Measurements from ENCODE around the gene MEIS1.
A peak's percentile ranks its signal among the peaks of the same experiment; 100 is the strongest.

The MEIS1 gene

GRCh38 chr2:66439812-66440542 lies 5.1 kb downstream of the MEIS1 start:
- peaks cover 21% of the 10 kb centered on the region for H3K36me3 ChIP-seq (ENCODE audit: insufficient read depth, low read length)
- H3K27me3 ChIP-seq (ENCODE audit: control insufficient read depth, insufficient read depth, low read length): no peaks in the 10 kb centered on the region
- H3K9me3 ChIP-seq (replicated peaks; ENCODE audit: low read length): no peaks in the 10 kb centered on the region
- H3K4me2 ChIP-seq (ENCODE audit: low read length): peak overlapping the region; percentile 96
- peak overlapping the region; percentile 79 for H3K4me3 ChIP-seq (ENCODE audit: low read length)
- H3K4me1 ChIP-seq (ENCODE audit: control insufficient read depth, insufficient read depth, low read length): peaks cover 5% of the 10 kb centered on the region
- H3K9ac ChIP-seq (ENCODE audit: low read depth, low read length): peak overlapping the region; percentile 94

- Histone ChIP-seq H3K4me1 (ENCODE audit: control insufficient read depth, insufficient read depth, low read length) (peaks cover 5% of the 10 kb centered on the region), H3K36me3 (ENCODE audit: insufficient read depth, low read length) (peaks cover 22% of the 10 kb centered on the region), H3K4me3 (ENCODE audit: low read length) (peak overlapping the region; percentile 79), H3K9ac (ENCODE audit: low read depth, low read length) (peak overlapping the region; percentile 94), H3K9me3 (replicated peaks; ENCODE audit: low read length) (no peaks in the 10 kb centered on the region), H3K27me3 (ENCODE audit: control insufficient read depth, insufficient read depth, low read length) (no peaks in the 10 kb centered on the region), H3K4me2 (ENCODE audit: low read length) (peak overlapping the region; percentile 96)
These were observed 6.0 kb downstream of the MEIS1 start for GRCh38 chr2:66440708-66441497.

GRCh38 chr2:66441581-66442320 lies 6.8 kb downstream of the MEIS1 start:
- H3K4me2 ChIP-seq (ENCODE audit: low read length): no peak overlapping the region
- H3K9ac ChIP-seq (ENCODE audit: low read depth, low read length): no peak overlapping the region
- no peak overlapping the region for H3K4me3 ChIP-seq (ENCODE audit: low read length)
- H3K27me3 ChIP-seq (ENCODE audit: control insufficient read depth, insufficient read depth, low read length): no peaks in the 10 kb centered on the region
- H3K9me3 ChIP-seq (replicated peaks; ENCODE audit: low read length): no peaks in the 10 kb centered on the region
- peaks cover 22% of the 10 kb centered on the region for H3K36me3 ChIP-seq (ENCODE audit: insufficient read depth, low read length)
- peaks cover 5% of the 10 kb centered on the region for H3K4me1 ChIP-seq (ENCODE audit: control insufficient read depth, insufficient read depth, low read length)

GRCh38 chr2:66442516-66443185 lies 7.7 kb downstream of the MEIS1 start:
- H3K4me2 ChIP-seq (ENCODE audit: low read length): no peak overlapping the region
- H3K9ac ChIP-seq (ENCODE audit: low read depth, low read length): no peak overlapping the region
- no peak overlapping the region for H3K4me3 ChIP-seq (ENCODE audit: low read length)
- H3K9me3 ChIP-seq (replicated peaks; ENCODE audit: low read length): no peaks in the 10 kb centered on the region
- H3K27me3 ChIP-seq (ENCODE audit: control insufficient read depth, insufficient read depth, low read length): no peaks in the 10 kb centered on the region
- peaks cover 5% of the 10 kb centered on the region for H3K4me1 ChIP-seq (ENCODE audit: control insufficient read depth, insufficient read depth, low read length)
- H3K36me3 ChIP-seq (ENCODE audit: insufficient read depth, low read length): peaks cover 22% of the 10 kb centered on the region

DNA sequence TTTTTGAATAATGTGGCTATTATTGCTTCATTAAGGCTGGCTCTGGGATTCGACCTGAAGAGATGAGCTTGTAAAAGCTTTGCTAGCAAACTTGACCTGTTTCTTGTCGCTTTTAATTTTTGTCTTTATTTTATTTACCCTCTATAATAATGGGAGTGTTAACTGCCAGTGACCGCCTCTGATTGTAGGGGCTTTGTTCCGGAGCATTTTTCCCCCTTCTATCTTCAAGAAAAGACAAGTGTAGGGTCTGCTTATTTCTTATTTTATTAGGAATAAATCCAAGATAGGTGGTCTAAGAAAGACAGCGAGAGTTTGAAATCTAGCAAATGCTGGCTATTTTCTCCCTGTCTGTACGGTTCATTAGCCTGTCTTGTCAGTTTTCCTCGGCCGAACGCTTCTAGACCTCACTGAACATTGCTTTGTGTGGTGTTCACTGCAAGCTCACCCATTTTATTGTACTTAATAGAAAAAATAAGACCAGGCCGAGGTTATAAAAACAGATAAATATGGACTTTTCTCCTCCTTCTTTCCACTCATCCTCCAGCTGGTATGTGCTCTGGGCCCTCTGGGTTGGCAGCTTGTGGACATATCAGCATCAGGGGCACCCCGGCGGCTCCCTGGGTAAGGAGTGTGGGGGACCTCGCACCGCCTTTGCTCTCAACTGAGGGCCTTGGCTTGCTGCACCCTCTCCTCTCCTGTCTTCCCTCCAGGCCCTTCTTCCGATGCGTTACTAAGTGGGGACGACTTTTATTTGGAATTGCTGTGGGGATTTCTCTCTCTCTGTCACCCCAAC lies 8.5 kb downstream of the MEIS1 start:
- Histone ChIP-seq H3K4me3 (ENCODE audit: low read length) (no peak overlapping the region), H3K36me3 (ENCODE audit: insufficient read depth, low read length) (peaks cover 22% of the 10 kb centered on the region), H3K4me2 (ENCODE audit: low read length) (no peak overlapping the region)

GRCh38 chr2:66443979-66444861 lies 9.3 kb downstream of the MEIS1 start:
- no peaks in the 10 kb centered on the region for H3K9me3 ChIP-seq (replicated peaks; ENCODE audit: low read length)
- no peak overlapping the region for H3K4me2 ChIP-seq (ENCODE audit: low read length)
- H3K36me3 ChIP-seq (ENCODE audit: insufficient read depth, low read length): peaks cover 22% of the 10 kb centered on the region
- no peak overlapping the region for H3K4me3 ChIP-seq (ENCODE audit: low read length)
- H3K4me1 ChIP-seq (ENCODE audit: control insufficient read depth, insufficient read depth, low read length): peaks cover 5% of the 10 kb centered on the region
- H3K9ac ChIP-seq (ENCODE audit: low read depth, low read length): no peak overlapping the region
- no peaks in the 10 kb centered on the region for H3K27me3 ChIP-seq (ENCODE audit: control insufficient read depth, insufficient read depth, low read length)

More for the DNA sequence above, 8.5 kb downstream of the MEIS1 start:
- Histone ChIP-seq H3K9ac (ENCODE audit: low read depth, low read length) (no peak overlapping the region), H3K9me3 (replicated peaks; ENCODE audit: low read length) (no peaks in the 10 kb centered on the region), H3K27me3 (ENCODE audit: control insufficient read depth, insufficient read depth, low read length) (no peaks in the 10 kb centered on the region), H3K4me1 (ENCODE audit: control insufficient read depth, insufficient read depth, low read length) (peaks cover 5% of the 10 kb centered on the region)

DNA sequence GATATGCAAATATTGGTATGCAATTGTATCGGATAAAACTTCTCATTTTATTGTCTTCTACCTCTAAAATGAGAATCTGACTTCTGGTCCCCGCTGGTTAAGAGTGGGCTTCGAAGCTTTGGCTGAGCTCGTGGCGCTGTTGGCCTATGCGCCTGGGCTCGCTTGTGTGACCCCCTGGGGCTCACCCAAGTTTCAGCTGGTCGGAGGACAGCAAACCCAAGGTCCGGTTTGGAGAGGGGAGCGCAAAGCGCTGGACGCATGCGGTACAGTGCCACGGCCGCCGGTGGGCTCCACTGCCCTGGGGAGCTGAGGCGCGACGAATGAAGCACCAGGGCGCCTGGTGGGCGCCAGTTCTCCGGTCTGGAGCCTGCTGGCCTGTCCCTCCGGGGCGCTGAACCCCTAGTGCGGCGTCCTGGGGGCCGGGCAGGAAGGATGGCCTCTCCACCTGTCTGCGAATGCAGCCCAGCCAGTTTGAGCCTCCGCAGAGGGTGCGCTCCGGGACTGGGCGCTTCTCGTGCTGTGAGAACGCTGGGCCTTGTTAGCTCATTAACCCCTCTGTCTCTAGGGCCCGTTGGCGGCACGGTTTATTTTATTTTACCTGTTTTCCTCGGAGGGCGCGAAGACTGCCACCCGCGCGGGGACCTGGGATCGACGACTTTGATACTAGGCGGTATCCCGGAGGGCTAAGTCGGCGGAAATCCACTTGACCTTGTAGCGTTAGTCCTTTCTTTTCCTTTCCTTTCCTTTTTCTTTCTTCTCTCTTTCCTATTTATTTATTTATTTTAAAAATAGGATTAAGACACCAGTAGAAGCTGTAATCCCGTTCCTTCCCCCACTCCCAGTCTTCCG lies 10.4 kb downstream of the MEIS1 start:
- H3K9ac ChIP-seq (ENCODE audit: low read depth, low read length): no peak overlapping the region
- H3K9me3 ChIP-seq (replicated peaks; ENCODE audit: low read length): no peaks in the 10 kb centered on the region
- H3K4me3 ChIP-seq (ENCODE audit: low read length): no peak overlapping the region
- no peak overlapping the region for H3K4me2 ChIP-seq (ENCODE audit: low read length)
- peaks cover 5% of the 10 kb centered on the region for H3K4me1 ChIP-seq (ENCODE audit: control insufficient read depth, insufficient read depth, low read length)
- peaks cover 22% of the 10 kb centered on the region for H3K36me3 ChIP-seq (ENCODE audit: insufficient read depth, low read length)
- H3K27me3 ChIP-seq (ENCODE audit: control insufficient read depth, insufficient read depth, low read length): no peaks in the 10 kb centered on the region

- Histone ChIP-seq H3K4me2 (ENCODE audit: low read length) (no peak overlapping the region), H3K4me1 (ENCODE audit: control insufficient read depth, insufficient read depth, low read length) (no peaks in the 10 kb centered on the region), H3K27me3 (ENCODE audit: control insufficient read depth, insufficient read depth, low read length) (no peaks in the 10 kb centered on the region), H3K4me3 (ENCODE audit: low read length) (no peak overlapping the region), H3K36me3 (ENCODE audit: insufficient read depth, low read length) (peaks cover 22% of the 10 kb centered on the region), H3K9me3 (replicated peaks; ENCODE audit: low read length) (no peaks in the 10 kb centered on the region), H3K9ac (ENCODE audit: low read depth, low read length) (no peak overlapping the region)
These were observed 11.3 kb downstream of the MEIS1 start for GRCh38 chr2:66445925-66446871.

- H3K27me3 ChIP-seq (ENCODE audit: control insufficient read depth, insufficient read depth, low read length): no peaks in the 10 kb centered on the region
These were observed 12.0 kb downstream of the MEIS1 start for GRCh38 chr2:66446941-66447340.

More at GRCh38 chr2:66446941-66447340, 12.0 kb downstream of the MEIS1 start:
- H3K36me3 ChIP-seq (ENCODE audit: insufficient read depth, low read length): peaks cover 22% of the 10 kb centered on the region
- H3K9me3 ChIP-seq (replicated peaks; ENCODE audit: low read length): no peaks in the 10 kb centered on the region
- H3K9ac ChIP-seq (ENCODE audit: low read depth, low read length): no peak overlapping the region
- no peak overlapping the region for H3K4me2 ChIP-seq (ENCODE audit: low read length)
- no peaks in the 10 kb centered on the region for H3K4me1 ChIP-seq (ENCODE audit: control insufficient read depth, insufficient read depth, low read length)
- no peak overlapping the region for H3K4me3 ChIP-seq (ENCODE audit: low read length)

All from skeletal muscle satellite cell (primary cell).